ENCODE data around the gene ERF. TPM values are rescaled to one million over a fixed set of nuclear protein-coding genes. Genes with fewer than 3 reads are reported as not detected.

ERF gene
- total RNA-seq, 1 donor: 31.8 TPM

- DNase-seq (ENCODE audit: insufficient read length, low spot score, missing footprints): peak; percentile 68
- peak overlapping the region; percentile 94 for H3K4me2 ChIP-seq (ENCODE audit: insufficient read depth, low read length)
- H3K4me3 ChIP-seq (ENCODE audit: insufficient read depth, low read length): peak overlapping the region; percentile 79
- H3K27me3 ChIP-seq (ENCODE audit: insufficient read depth, low read length): no peaks in the 10 kb centered on the region
- peaks cover 30% of the 10 kb centered on the region for H3K4me1 ChIP-seq (ENCODE audit: insufficient read depth, low read length)
- H2AFZ ChIP-seq (ENCODE audit: low read length): no peak overlapping the region
- peaks cover 22% of the 10 kb centered on the region for H3K36me3 ChIP-seq (ENCODE audit: insufficient read depth, low read length)
- peak overlapping the region; percentile 76 for H3K27ac ChIP-seq (ENCODE audit: low read depth, low read length)
- peaks cover 12% of the 10 kb centered on the region for H4K20me1 ChIP-seq (ENCODE audit: insufficient read depth, low read length)
- TF ChIP-seq CTCF (IDR thresholded peaks at IDR 0.05; ENCODE audit: extremely low read depth, low read depth, low read length): no peak
- H3K9me3 ChIP-seq (ENCODE audit: low read depth, low read length): no peaks in the 10 kb centered on the region
- peaks cover 45% of the 10 kb centered on the region for H3K79me2 ChIP-seq (ENCODE audit: insufficient read depth, low read length)
These were observed 13.6 kb downstream of the ERF start for GRCh38 chr19:42241279-42241678.

GRCh38 chr19:42239544-42240220 lies 15.2 kb downstream of the ERF start:
- DNase-seq (ENCODE audit: insufficient read length, low spot score, missing footprints): peak; percentile 39
- peaks cover 19% of the 10 kb centered on the region for H3K4me1 ChIP-seq (ENCODE audit: insufficient read depth, low read length)
- no peak overlapping the region for H2AFZ ChIP-seq (ENCODE audit: low read length)
- H3K4me2 ChIP-seq (ENCODE audit: insufficient read depth, low read length): no peak overlapping the region
- H3K27ac ChIP-seq (ENCODE audit: low read depth, low read length): no peak overlapping the region
- H3K9me3 ChIP-seq (ENCODE audit: low read depth, low read length): no peaks in the 10 kb centered on the region
- peaks cover 38% of the 10 kb centered on the region for H3K36me3 ChIP-seq (ENCODE audit: insufficient read depth, low read length)
- no peaks in the 10 kb centered on the region for H3K27me3 ChIP-seq (ENCODE audit: insufficient read depth, low read length)
- H3K79me2 ChIP-seq (ENCODE audit: insufficient read depth, low read length): peaks cover 58% of the 10 kb centered on the region
- H3K4me3 ChIP-seq (ENCODE audit: insufficient read depth, low read length): no peak overlapping the region
- H4K20me1 ChIP-seq (ENCODE audit: insufficient read depth, low read length): peaks cover 20% of the 10 kb centered on the region
- TF ChIP-seq CTCF (IDR thresholded peaks at IDR 0.05; ENCODE audit: extremely low read depth, low read depth, low read length): no peak

GRCh38 chr19:42235181-42235580 lies 19.7 kb downstream of the ERF start:
- peaks cover 57% of the 10 kb centered on the region for H3K79me2 ChIP-seq (ENCODE audit: insufficient read depth, low read length)

More at GRCh38 chr19:42235181-42235580, 19.7 kb downstream of the ERF start:
- peak; percentile 19 for DNase-seq (ENCODE audit: insufficient read length, low spot score, missing footprints)
- Histone ChIP-seq H3K4me3 (ENCODE audit: insufficient read depth, low read length) (no peak overlapping the region), H4K20me1 (ENCODE audit: insufficient read depth, low read length) (peaks cover 42% of the 10 kb centered on the region), H3K4me1 (ENCODE audit: insufficient read depth, low read length) (no peaks in the 10 kb centered on the region), H3K27me3 (ENCODE audit: insufficient read depth, low read length) (no peaks in the 10 kb centered on the region), H3K27ac (ENCODE audit: low read depth, low read length) (no peak overlapping the region), H3K4me2 (ENCODE audit: insufficient read depth, low read length) (no peak overlapping the region), H2AFZ (ENCODE audit: low read length) (no peak overlapping the region), H3K9me3 (ENCODE audit: low read depth, low read length) (no peaks in the 10 kb centered on the region), H3K36me3 (ENCODE audit: insufficient read depth, low read length) (peaks cover 71% of the 10 kb centered on the region)
- TF ChIP-seq CTCF (IDR thresholded peaks at IDR 0.05; ENCODE audit: extremely low read depth, low read depth, low read length): no peak
